GM11168 (cell line): Measurements from ENCODE around the gene SULT2B1.

Source experiments
- in situ Hi-C: fragments of 300-500 bp; cut with MboI; formaldehyde crosslinking; loops from one replicate; pipeline ENCODE4 v1.12.0; 2022; ENCODE audit warnings: low sequenced_read_pairs; ENCODE audit not compliant: unreplicated experiment

SULT2B1 gene

DNA sequence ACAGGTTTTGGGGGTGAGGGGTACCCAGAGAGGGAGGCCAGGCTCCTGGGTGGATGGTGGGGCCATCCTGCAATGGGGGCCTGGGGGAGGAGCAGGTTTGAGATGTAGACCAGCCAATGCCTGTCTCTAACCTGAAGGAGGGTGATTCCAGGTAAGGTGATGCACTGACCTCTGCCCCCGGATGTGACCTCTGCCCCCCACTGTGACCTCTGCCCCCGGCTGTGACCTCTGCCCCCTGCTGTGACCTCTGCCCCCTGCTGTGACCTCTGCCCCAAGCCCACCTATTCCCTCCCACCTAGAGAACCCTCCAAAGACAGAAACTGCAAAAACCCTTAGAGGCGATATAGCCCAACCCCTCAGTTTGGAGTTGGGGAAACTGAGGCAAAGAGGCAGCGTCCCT lies 44.3 kb downstream of the SULT2B1 start:
- in situ Hi-C loops: no loop called here

DNA sequence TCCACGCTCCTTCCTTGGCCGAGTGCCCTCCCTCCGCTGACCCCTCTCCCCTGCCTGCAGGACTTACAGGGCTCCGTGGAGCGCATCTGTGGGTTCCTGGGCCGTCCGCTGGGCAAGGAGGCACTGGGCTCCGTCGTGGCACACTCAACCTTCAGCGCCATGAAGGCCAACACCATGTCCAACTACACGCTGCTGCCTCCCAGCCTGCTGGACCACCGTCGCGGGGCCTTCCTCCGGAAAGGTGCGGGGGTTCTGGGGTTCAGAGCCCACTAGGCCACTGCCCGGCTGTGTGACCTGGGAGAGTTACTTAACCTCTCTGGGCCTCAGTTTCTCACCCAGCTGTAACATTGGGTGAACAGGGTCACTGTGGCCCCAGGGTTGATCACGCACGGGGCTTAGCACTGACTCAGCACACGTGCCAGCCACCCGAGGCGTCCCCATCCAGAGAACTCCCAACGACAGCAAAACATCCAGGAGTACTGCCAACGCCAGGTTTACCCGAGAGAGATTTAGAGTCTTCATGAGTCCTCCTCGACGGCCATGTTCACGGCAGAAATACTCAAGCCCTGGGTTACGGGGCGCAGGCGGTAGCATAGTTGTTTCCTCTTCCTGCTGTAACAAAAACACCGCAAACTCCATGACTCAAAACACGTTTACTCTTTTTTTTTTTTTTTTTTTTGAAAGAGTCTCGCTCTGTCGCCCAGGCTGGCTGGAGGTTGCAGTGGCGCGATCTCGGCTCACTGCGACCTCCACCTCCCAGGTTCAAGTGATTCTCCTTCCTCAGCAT lies 44.9 kb downstream of the SULT2B1 start:
- in situ Hi-C loops: no loop called here

- in situ Hi-C loops: no loop called here
These were observed 47.2 kb downstream of the SULT2B1 start for GRCh38 chr19:48598996-48599700.

DNA sequence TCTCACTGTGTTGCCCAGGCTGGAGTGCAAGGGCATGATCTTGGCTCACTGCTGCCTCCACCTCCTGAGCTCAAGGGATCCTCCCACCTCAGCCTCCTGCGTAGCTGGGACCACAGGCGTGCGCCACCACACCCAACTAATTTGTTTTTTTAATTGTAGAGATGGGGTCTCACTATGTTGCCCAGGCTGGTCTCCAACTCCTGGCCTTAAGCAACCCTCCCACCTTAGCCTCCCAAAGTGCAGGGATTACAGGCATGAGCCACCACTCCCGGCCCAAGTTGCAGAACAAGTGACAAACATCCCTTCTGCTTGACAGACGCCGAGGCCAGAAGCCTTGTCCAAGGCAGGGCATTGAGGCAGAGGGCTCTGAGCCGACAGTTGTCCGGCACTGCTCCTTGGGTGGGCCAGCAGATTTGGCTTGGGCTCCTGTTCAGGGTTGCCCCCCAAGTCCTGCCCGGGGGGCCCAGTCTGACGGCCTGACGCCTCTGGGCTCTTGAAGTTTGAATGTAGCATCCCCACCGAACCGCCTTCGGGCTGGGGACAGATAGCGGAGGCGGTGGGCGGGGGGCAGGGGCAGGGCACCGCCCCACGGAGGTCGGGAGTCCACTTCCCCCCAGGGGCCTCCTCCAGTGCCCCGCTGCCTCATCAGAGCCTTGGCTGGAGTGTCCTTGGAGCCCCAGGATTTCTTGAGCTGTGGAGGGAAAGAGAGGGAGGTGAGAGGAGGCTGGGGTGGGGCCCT lies 48.9 kb downstream of the SULT2B1 start:
- in situ Hi-C loops: no loop called here

- in situ Hi-C loops: no loop called here
These were observed 51.0 kb downstream of the SULT2B1 start for GRCh38 chr19:48603001-48603400.

DNA sequence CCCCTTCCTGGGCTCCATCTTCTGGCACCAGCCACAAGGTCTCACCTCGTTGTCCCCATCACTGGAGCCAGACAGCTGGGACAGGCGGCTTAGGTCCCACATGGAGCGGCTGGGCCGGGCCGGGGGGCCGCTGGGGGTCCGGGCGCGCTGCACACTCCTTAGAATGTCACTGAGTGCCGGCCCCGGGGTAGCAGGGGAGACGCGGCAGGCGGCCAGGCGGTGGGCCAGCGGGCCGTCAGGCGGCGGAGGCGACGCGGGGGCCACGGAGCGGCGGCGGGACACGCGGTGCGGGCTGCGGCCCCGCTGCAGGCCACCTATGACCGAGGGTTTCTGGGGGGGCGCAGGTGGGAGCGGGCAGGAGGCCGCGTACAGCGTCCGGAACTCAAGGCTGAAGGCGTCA lies 51.5 kb downstream of the SULT2B1 start:
- in situ Hi-C loops: no loop called here

GRCh38 chr19:48603850-48604249 lies 51.9 kb downstream of the SULT2B1 start:
- in situ Hi-C loops: no loop called here

DNA sequence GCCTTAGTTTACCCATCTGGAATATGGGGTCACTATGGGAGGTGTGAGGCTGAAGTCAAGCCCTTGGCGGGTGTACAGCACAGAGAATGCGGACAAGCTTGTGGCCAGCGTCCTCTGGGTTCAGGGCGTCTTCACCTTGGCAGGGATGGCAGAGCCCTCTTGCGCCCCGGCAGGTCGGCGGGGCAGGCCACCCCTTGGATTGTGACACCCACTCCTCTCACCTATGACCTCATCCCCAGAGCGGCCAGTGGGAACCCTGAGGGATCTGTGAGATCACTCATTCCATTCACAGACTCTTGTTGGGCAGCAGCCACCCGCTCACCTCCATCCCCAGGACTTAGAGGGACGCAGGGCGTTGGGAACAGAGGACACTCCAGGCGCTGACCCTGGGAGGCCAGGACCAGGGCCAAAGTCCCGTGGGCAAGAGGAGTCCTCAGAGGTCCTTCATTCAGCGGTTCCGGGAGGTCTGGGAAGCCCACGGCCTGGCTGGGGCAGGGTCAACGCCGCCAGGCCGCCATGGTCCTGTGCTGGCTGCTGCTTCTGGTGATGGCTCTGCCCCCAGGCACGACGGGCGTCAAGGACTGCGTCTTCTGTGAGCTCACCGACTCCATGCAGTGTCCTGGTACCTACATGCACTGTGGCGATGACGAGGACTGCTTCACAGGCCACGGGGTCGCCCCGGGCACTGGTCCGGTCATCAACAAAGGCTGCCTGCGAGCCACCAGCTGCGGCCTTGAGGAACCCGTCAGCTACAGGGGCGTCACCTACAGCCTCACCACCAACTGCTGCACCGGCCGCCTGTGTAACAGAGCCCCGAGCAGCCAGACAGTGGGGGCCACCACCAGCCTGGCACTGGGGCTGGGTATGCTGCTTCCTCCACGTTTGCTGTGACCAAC lies 54.7 kb downstream of the SULT2B1 start, which contains the start of gene SPACA4:
TSS of gene SPACA4 (plus strand) at position 280 of the 896 bp plus-strand sequence. CDS start at position 517, 237 bp downstream.
- in situ Hi-C loops: no loop called here

DNA sequence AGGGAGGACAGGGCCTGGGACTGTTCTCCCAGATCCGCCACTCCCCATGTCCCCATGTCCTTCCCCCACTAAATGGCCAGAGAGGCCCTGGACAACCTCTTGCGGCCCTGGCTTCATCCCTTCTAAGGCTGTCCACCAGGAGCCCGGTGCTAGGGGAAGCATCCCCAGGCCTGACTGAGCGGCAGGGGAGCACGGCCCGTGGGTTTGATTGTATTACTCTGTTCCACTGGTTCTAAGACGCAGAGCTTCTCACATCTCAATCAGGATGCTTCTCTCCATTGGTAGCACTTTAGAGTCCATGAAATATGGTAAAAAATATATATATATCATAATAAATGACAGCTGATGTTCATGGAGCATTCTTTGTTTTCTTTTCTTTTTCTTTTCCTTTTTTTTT lies 55.4 kb downstream of the SULT2B1 start:
- in situ Hi-C loops: no loop called here

DNA sequence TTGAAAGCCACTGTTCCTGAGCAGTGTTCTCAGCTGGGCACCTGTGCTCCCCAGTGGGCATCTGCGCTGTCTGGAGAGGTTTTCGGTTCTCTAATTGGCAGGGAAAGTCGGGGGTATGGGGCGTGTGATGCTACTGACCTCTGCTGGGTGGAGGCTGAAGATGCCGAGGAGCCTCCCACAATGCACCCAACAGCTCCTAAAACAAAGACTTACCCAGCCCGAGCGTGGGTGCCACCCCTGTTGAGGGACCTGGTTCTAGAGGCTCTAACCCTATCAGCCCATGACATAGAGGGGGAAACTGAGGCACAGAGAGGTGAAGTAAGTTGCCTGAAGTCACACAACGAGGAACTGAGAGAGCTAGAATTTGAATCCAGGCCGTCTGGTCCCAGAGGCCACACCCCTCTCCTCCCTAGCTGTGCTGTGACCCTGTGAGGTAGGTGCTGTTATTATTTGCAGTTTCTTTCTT lies 56.9 kb downstream of the SULT2B1 start:
- in situ Hi-C loops: no loop called here

DNA sequence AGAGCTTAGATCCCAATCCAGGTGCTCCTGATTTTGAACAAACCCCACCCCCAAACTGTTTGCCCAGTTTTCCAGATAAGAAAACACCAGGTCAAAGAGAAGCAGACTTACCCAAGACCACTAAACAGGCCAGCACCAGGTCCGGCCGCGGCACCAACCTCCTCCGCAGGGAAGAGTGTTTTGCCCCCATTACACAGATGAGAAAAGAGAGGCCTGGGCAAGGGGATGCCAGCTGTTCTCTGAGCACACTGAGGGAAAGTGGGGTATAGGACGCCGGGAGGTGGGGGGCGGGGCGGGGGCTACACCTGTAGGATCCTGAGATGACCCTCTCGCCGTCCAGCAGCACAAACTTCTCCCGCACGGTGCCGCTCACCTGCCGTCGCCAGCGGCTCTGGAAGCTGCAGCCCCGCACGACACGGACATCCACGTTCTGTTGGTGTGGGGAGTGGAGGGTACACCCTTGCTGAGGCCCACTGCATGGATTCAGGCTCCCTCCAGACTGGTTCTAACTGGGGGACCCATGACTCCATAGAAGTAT lies 57.7 kb downstream of the SULT2B1 start:
- in situ Hi-C loops: no loop called here

- in situ Hi-C loops: no loop called here
These were observed 59.9 kb downstream of the SULT2B1 start for GRCh38 chr19:48611872-48612271.

DNA sequence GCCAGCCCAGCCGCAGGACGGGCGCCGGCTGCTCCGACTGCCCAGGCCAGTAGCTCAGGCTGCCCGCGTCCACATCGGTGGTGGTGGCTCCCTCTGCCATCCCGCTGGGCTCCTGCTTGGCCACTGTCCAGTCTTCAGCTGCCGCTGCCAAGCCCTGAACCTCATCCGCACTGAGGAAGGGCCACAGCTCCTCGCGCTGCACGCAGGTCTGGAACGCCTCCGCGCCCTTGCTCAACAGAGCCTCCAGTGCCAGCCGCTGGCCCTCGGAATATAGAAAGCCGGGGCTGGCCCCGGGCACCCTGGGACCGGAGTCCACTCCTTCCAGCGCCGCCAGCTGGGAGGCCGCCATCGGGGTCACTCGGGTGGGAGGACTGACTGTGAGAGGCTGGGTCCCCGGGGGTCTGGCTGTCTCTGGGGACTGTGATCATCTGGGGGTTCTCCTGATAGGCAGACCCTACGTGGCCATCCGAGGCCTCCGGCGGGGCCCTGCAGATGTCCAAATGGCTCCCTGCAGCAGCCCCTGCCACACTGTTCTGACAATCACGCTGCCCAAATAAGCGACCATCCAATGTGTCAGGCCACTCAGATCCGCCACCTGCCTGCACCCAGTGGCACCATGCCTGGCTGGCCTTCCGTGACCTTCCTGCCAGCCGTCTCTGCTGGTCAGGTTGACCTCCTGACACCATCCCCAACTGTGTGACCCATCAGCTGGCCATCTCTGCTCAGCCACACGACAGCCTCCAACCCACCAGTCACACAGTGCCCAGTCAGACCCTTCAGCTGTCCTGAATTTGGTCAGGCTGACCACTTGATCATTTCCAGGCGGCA lies 61.3 kb downstream of the SULT2B1 start:
- in situ Hi-C loops: no loop called here

DNA sequence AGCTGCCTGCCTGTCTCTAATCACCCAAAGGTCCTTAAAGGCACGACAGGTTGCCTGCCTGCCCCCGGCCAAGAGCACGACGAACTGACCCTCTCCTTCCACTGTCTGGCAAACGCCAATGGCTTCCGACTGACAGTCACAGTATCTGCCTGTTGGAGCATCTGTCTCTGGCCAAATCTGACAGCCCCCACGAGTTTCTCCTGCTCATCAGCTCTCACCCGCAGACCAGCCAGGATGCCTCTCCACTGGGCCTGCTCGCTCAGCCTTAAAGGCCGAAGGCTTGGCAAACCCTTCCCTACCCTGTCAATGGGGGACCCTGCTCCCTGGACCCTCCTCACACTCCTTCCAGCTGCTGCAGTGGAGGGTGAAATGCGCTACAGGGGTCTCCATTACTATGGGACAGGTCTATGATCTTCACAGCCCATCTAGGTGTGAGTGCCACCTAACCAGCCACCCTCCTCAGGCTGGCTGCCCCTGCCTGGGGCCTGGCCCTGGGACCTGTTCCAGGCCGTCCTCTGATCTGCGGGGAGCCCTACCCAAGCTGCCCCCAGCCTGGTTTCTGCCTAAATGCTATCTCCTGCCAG lies 62.0 kb downstream of the SULT2B1 start:
- in situ Hi-C loops: no loop called here

DNA sequence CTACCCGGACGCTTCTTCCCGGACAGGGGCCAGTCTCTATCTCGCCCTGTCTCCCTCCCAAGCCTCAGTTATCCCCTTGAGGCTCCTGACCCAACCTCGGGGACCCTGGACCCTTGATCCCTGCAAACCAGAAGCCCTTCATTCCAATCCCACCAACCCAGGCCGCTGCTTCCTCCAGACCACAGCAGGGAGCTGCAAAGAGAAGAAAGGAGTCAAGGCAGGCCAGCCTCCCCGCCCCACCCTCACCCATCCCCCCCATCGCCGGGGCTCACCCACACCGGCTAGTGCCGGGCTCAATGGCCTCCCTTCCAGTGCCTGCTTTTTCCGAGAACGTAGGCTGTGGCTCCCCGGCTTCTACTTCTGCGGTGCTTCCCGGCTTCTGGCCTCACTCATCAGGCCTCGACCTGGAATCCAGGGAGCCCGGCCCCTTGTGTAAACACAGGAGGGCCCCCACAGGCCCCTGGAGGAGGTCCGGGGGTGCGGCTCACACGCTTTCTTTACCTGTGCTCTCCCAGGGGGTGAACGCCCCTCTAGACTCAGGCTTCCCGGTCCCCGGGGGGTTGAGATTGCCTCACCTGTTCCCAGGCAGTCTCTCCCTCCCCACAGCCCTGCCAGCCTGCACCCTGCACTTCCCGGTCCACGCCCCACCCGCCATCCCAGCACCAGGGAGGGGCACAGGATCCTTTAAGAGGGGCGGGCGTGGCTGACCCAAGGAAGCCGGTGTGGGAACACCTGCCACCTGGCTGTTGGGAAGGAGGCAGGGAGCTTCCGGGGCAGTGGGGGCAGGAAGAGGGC lies 62.7 kb downstream of the SULT2B1 start, which contains the start of gene FAM83E:
TSS of gene FAM83E (minus strand) at position 641 of the 795 bp plus-strand sequence. CDS start 1,704 bp downstream, outside the sequence.
- in situ Hi-C loops: no loop called here

GRCh38 chr19:48615231-48616040 lies 63.5 kb downstream of the SULT2B1 start:
- in situ Hi-C loops: no loop called here

DNA sequence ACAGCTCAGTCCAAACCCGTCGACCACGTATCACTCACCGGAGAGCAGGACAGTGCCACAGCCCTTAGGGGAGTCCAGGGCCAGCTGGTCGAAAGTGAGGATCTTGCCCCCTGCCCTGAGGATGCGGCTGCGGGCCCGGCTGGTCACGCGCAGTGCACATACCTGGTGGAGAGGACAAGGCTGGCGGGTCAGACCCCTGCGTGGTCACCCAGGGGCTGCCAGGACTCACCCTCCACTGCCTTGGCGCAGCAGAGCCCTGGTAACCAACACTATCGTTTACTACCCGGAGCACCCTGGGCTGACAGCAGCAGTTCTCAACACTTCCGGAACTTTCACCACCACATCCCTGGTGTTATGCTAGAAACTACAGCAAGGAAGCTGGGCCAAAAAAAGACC lies 64.1 kb downstream of the SULT2B1 start:
- in situ Hi-C loops: no loop called here
